GM23338 (cell line): ENCODE results near the gene SCLT1.

Experiments
- CTCF ChIP-seq, 2 experiments: fragments of 200-600 bp in 1 of 2; sonication (generic) in 1 of 2; conservative IDR thresholded peaks; 2 replicates each; pipeline versions ENCODE4 v1.5.1 to v1.6.1; 2016 to 2017; ENCODE audit warnings: antibody characterized with exemption in 2 of 2, low read depth in 2 of 2, mild to moderate bottlenecking in 2 of 2, moderate library complexity in 1 of 2
- EZH2 ChIP-seq: fragments of 200-600 bp; sonication (generic); IDR thresholded peaks from one replicate; pipeline ENCODE4 v1.8.0; 2017; ENCODE audit warnings: antibody characterized with exemption, mild to moderate bottlenecking, low read depth; ENCODE audit not compliant: unreplicated experiment
- EZH2phosphoT487 ChIP-seq: fragments of 200-600 bp; sonication (generic); IDR thresholded peaks from one replicate; pipeline ENCODE4 v1.8.1; 2018; ENCODE audit warnings: antibody characterized with exemption; ENCODE audit not compliant: unreplicated experiment

DNA sequence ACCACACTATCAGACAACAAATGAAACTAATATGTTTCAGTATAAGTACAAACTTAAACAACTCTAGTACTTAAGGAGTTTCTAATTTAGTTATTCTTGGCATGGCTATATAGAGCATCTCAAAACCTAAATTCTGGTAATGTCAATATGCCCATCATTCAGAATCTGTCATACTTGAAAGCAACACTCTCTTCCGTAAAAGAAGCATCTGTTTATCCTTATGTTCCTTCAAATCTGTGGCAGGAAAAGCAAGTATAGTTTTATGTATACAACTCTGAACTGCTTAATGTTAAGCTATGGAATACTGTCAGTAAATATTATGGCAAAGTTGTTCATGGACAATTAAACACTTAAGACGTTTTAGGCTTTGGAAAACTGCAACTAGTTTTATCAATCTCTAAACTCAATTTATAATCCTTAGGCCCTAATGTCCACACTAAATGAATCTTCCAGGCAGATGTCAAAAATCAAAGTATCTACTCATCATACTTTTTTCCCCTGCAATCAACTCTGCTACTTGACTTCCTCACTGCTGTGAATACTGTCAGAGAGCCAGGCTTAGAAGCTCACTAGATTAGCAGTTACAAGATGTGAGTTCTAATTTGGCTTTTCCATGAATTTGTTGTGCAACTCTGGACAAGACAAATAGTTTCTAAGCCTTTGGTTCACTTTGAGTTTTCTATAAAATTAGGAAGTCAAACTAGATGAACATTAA is 109.4 kb downstream of the SCLT1 start:
- no peak for TF ChIP-seq EZH2
- no peak for TF ChIP-seq CTCF (conservative IDR thresholded peaks at IDR 0.05; ENCODE audit: low read depth in 2 of 2)
- no peak for TF ChIP-seq EZH2phosphoT487
